ENCODE data around the gene SMIM33. TPM values are rescaled to one million over a fixed set of nuclear protein-coding genes. Genes with fewer than 3 reads are reported as not detected.

The SMIM33 gene
- polyA plus RNA-seq, 1 experiment, result not detected

DNA sequence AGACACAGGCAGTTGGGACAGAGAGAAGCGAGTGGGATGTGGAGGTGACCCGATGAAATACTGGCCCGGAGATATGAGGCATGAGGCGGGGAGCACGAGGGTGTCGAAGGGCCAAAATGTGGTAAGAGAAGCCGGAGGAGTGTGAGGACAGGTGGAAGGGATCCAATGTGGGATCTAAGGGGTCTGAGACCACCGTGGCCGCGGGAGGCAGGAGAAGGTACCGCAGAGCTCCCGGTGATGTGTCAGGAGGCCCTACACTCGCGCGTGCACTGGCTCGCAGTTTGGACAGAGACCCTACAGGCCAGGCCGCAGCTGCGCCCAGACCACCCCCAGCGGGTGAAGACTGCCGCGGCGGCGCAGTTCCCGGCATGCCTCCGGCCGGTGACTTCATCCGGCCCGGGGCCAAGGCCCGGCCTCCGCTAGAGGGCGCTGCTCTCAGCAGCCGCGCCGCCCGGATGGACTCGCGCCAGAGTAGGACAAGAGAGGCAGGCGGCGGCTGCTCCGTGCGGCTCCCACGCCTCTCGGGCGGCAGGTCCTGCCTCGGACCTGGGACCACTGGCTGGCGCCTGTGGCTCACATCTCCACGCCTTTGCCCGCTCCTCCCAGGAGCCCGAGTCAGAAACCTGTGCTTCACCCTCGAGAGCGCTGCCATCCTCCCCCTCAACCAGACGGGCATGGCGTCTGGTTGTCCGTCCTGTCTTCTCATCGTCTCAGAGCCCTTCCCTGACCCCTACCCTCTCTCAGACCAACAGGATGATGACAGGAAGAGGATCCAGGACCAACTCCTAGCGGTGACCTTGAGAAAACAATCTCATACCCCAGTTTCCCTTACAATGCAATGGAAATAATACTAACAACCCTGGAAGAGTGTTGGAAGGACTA, 47.1 kb downstream of the SMIM33 start:
- peak; percentile 47 for DNase-seq (ENCODE audit: low read depth, low spot score)
- peak; percentile 89 for TF ChIP-seq CTCF (IDR thresholded peaks at IDR 0.05; ENCODE audit: low read depth, low read length)
- Histone ChIP-seq H3K27me3 (ENCODE audit: control insufficient read depth, insufficient read depth, low read length) (no peaks in the 10 kb centered on the region), H3K4me3 (ENCODE audit: low read depth, low read length) (peak overlapping the region; percentile 64), H3K27ac (ENCODE audit: low read depth, low read length) (peak overlapping the region; percentile 52), H3K9me3 (ENCODE audit: control insufficient read depth, insufficient read depth, low read length) (no peaks in the 10 kb centered on the region)
- POLR2A ChIA-PET, result interaction anchor here (1.0 to 1.6 kb wide), 4 partner anchors 43 to 247 kb away, joined by 3 to 4 read pairs (median 4); partner anchors contain the start of genes DNAJC18 and UBE2D2
- CTCF ChIA-PET, result interaction anchor here (0.6 to 7.8 kb wide), 18 partner anchors 11 to 175 kb away, joined by 3 to 231 read pairs (median 3); partner anchors contain the start of gene STING1

Small RNA genes lying within 50 kb of the gene (small RNA-seq; reads per million reads assigned to genes)
- not detected for gene RNU5B-4P (ENCODE audit: insufficient read length, low read depth)

Other genes with a start within 250 kb of the SMIM33 start
- 142 and 166 TPM in 2 replicates for gene MATR3, start 177.3 kb upstream of the SMIM33 start, polyA plus RNA-seq (2011; rRNA removed)
- 76.3 and 113 TPM in 2 replicates for gene PAIP2, start 129.2 kb upstream of the SMIM33 start, polyA plus RNA-seq (2011; rRNA removed)
- gene SLC23A1, start 87.7 kb upstream of the SMIM33 start, polyA plus RNA-seq (2011; rRNA removed), result 0.10 TPM in 1 of 2 replicates, not detected in the other
- gene MZB1, start 81.1 kb upstream of the SMIM33 start, polyA plus RNA-seq (2011; rRNA removed), result not detected in 2 replicates
- 0.19 and 0.25 TPM in 2 replicates for gene PROB1, start 75.9 kb upstream of the SMIM33 start, polyA plus RNA-seq (2011; rRNA removed)
- gene SPATA24, start 66.9 kb upstream of the SMIM33 start, polyA plus RNA-seq (2011; rRNA removed), result 3.5 and 3.9 TPM in 2 replicates
- gene DNAJC18, start 31.5 kb upstream of the SMIM33 start, polyA plus RNA-seq (2011; rRNA removed), result 12.7 and 17.7 TPM in 2 replicates
- gene ECSCR, start 8.3 kb upstream of the SMIM33 start, polyA plus RNA-seq (2011; rRNA removed), result 0.82 and 1.1 TPM in 2 replicates
- gene STING1, start 11.8 kb downstream of the SMIM33 start, polyA plus RNA-seq (2011; rRNA removed), result 50.6 and 66.9 TPM in 2 replicates
- gene UBE2D2, start 90.3 kb downstream of the SMIM33 start, polyA plus RNA-seq (2011; rRNA removed), result 51.5 and 60.9 TPM in 2 replicates
- gene CXXC5, start 177.3 kb downstream of the SMIM33 start, polyA plus RNA-seq (2011; rRNA removed), result 21.3 and 21.5 TPM in 2 replicates